Limb (tissue), 2 donors: ENCODE data around the gene POLR2E.

Source experiments
- DNase-seq, 2 donors: peaks; one replicate each; pipeline ENCODE4 v3.0.0-alpha.2; 2016; ENCODE audit errors: extremely low spot score in 2 of 2

The POLR2E gene

GRCh38 chr19:1081301-1082164 is 13.6 kb downstream of the POLR2E start:
- DNase-seq: no peak

- DNase-seq: no peak
Observed at GRCh38 chr19:1080360-1081161, 14.6 kb downstream of the POLR2E start.

- no peak for DNase-seq
Observed at GRCh38 chr19:1079566-1080111, 15.5 kb downstream of the POLR2E start.

- no peak for DNase-seq
Observed at GRCh38 chr19:1076951-1077350, 18.2 kb downstream of the POLR2E start.

GRCh38 chr19:1076046-1076386 is 19.2 kb downstream of the POLR2E start:
- no peak for DNase-seq

GRCh38 chr19:1074544-1075283 is 20.5 kb downstream of the POLR2E start:
- no peak for DNase-seq

GRCh38 chr19:1073956-1074517 is 21.1 kb downstream of the POLR2E start:
- no peak for DNase-seq

GRCh38 chr19:1073063-1073955 is 21.9 kb downstream of the POLR2E start:
- no peak for DNase-seq

- DNase-seq: no peak
Observed at GRCh38 chr19:1072371-1073015, 22.7 kb downstream of the POLR2E start.

GRCh38 chr19:1070931-1071791 is 24.0 kb downstream of the POLR2E start:
- DNase-seq: no peak

- DNase-seq: no peak
Observed at GRCh38 chr19:1070576-1070930, 24.6 kb downstream of the POLR2E start.

GRCh38 chr19:1069009-1069779 is 26.0 kb downstream of the POLR2E start:
- DNase-seq: no peak

GRCh38 chr19:1068009-1069001 is 26.9 kb downstream of the POLR2E start:
- DNase-seq: no peak

- DNase-seq: no peak
Observed at GRCh38 chr19:1067341-1067957, 27.7 kb downstream of the POLR2E start.

- no peak for DNase-seq
Observed at GRCh38 chr19:1066748-1067340, 28.3 kb downstream of the POLR2E start, which contains the start of gene ARHGAP45. Gene ARHGAP45 (plus strand): TSS chr19:1067167. CDS start chr19:1067406, 239 bp downstream.

GRCh38 chr19:1066251-1066747 is 28.9 kb downstream of the POLR2E start:
- no peak for DNase-seq
